Cardiac septum (tissue), 1 donor: ENCODE results near the gene LBH. TPM values are rescaled to one million over a fixed set of nuclear protein-coding genes. Genes with fewer than 3 reads are reported as not detected.

ENCODE experiments used
- DNase-seq: peaks from one replicate; pipeline ENCODE4 v3.0.0-alpha.2; 2020; ENCODE audit warnings: low spot score
- intact Hi-C: fragments of 100-400 bp; cut with DNase I; formaldehyde crosslinking; loops from one replicate; pipeline ENCODE4 v1.14.0; 2022
- total RNA-seq: library from RNA; stranded (reverse); fragmentation: NEBNext Ultra II Directional; extraction: Animal tissue kit (Norgen Biotek cat#: 25700); gene quantifications from one replicate; pipeline ENCODE4 v1.2.1, GENCODE V29; 2021
- donor health status: DM: no; HTN: no; CAD: no.

The LBH gene
- total RNA-seq, 1 donor from 2014 or later, result 208 TPM

GRCh38 chr2:30231996-30232800 is 864 bp downstream of the LBH start:
- DNase-seq, result no peak
- intact Hi-C loops, result loop anchor here (2.0 to 5.0 kb wide), 3 partner anchors 115 to 335 kb away; no protein-coding TSS in a partner anchor

DNA sequence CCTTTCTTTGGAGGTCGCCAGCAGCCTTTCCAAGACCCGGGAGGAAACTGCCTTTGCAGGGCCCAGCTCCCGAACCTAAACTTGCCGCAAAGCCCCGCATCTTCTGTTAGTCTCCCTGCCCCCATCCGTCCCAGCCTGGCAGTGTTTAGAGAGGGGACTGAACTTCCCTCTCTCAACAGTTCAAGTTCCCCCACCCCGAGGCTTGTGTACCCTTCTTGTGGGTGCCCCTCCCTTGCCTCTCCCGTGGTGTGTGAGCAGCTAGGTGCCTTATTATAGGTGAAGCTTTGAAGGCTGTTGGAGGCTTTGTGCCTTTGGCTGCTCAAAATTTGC is 1.4 kb downstream of the LBH start:
- intact Hi-C loops, result loop anchor here (5.0 kb wide), 2 partner anchors 115 to 335 kb away; no protein-coding TSS in a partner anchor
- no peak for DNase-seq

DNA sequence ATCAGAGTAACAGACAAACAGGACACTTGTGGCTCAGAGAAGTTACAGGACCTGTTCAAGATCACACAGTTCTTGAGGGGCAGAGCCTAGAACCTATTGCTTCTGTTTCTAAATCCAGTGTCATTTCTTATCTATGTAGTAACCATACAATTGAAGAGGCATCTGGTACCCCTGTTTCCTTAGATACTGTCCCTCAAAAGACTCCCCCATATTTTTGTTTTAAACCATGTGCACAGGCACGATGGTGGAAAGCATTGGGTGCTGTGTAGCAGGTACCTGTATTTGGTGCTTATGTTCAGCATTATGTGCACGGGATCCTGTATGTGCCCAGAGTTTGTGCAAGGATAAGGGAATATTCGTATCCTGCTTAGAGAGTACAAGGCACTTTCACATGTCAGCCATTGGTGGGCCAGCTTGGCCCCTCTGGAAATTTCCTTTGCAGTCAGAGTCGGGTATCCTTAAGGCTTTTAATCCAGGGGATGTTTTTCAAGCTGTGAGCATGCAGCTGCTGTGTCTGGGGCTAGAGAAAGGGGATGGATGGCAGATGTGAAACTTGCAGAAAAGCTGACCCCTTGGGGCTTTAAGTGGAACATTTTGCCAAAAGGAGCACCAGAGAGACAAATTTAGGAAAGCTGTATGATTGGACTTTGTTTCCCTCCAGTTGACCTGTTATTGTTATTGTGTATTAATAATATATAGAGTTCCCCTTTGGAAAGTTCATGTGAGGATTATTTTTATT is 2.1 kb downstream of the LBH start:
- no peak for DNase-seq
- intact Hi-C loops, result loop anchor here (5.0 kb wide), 2 partner anchors 114 to 334 kb away; no protein-coding TSS in a partner anchor

DNA sequence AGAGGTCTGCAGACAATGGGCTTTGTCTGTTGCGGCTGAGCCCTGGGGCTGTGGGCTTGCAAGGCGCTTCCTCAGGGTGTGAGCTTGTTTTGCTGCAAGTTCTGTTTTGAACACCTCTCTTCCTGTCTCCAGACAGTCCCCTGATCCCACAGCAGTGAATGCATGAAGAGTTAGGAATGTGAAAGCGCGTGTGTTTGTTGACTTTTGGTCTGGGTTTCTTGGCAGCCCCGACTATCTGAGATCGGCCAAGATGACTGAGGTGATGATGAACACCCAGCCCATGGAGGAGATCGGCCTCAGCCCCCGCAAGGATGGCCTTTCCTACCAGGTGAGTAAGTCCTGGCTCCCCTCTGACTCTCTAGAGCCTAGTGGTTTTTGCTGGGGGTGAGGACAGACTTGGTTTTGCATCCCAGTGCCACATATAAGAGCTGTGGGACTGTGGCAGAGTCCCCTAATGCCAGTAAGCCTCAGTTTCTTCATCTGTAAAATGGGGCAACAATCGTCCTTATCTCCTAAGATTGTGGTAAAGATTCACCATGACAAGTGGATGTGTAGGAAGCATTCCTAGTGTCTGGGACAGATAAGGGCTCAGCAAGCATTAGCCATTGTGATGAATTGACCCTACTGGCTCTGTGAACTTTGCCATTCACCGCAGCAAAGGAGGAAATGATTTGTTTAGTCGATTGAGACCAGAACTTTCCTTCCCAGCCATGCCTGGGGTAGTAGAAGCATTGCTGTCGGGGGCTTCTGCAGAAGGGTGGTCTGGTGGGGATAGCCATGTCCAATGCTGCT is 3.0 kb downstream of the LBH start:
- intact Hi-C loops, result loop anchor here (5.0 kb wide), 2 partner anchors 113 to 333 kb away; no protein-coding TSS in a partner anchor
- DNase-seq, result no peak

- intact Hi-C loops, result no loop called here
- no peak for DNase-seq
Measured at GRCh38 chr2:30235008-30235655, 3.8 kb downstream of the LBH start.

- intact Hi-C loops, result no loop called here
- DNase-seq, result no peak
Measured at GRCh38 chr2:30235859-30236535, 4.7 kb downstream of the LBH start.

DNA sequence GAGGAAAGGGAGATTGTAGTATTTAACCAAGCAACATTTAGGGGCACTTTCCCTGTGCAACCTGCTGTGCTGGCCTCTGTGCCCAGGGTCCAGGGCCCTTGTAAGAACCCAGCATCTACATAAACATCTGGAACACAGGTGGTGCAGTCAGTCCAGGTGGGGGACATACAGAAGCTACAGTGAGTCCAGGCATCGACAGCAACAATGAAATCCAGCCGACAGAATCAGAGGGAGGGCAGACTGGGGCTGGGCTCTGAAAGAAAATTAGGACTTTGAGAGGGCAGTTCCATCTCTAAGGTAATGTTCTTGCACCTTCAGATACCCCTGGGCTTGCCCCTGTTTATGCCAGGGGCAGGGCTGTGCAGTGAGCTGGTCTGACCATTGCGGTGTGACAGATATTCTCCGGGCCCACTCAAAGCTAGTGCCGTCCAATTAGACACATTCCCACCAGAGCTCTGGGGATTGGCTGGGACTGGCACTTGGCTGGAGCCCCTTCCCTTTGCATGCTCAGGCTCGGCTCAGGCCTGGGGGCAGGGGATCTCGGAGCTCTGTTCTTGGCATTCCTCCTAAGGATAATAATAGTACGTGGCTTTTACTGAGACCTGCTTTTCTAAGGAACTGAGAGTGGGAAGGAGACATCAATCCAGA is 5.4 kb downstream of the LBH start:
- no peak for DNase-seq
- intact Hi-C loops, result no loop called here

DNA sequence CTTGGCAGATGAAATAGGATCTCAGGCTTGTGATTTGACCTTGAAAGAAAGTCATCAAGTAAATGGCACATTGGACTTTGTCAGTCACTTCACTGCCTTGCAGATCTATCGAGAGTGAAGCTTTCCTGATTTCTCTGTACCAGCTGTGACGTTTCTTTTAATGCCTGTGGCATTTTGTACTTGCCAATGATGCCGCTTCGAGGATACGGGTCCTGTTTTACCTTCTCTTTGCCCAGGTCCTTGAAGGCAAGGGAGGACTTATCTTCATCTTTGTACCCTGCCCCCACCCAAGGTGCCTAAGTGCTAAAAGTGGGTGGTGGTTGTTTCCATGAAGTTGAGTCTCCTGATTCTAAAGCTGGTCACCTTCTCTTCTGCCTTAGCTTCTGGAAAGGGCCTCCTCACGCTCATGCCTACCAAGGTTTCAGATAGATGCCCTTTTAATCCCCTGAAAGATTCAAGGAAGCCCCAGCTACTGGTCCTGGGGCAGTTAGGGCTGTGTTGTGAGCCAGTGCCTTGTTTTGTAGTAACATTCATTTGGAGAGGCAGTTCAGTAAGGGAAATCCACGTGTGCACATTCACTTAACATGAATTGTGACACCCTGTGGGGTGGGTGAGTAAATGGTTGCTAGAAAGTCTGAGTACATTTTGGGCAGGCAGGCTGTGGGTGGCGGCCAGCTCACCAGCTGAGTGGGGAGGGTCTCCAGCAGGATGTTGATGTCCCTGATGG is 6.1 kb downstream of the LBH start:
- intact Hi-C loops, result no loop called here
- no peak for DNase-seq

- intact Hi-C loops, result no loop called here
- DNase-seq, result peak; percentile 66
Measured at GRCh38 chr2:30237966-30238800, 6.8 kb downstream of the LBH start.

- intact Hi-C loops, result no loop called here
- DNase-seq, result peak; percentile 84
Measured at GRCh38 chr2:30239308-30239985, 8.1 kb downstream of the LBH start.

DNA sequence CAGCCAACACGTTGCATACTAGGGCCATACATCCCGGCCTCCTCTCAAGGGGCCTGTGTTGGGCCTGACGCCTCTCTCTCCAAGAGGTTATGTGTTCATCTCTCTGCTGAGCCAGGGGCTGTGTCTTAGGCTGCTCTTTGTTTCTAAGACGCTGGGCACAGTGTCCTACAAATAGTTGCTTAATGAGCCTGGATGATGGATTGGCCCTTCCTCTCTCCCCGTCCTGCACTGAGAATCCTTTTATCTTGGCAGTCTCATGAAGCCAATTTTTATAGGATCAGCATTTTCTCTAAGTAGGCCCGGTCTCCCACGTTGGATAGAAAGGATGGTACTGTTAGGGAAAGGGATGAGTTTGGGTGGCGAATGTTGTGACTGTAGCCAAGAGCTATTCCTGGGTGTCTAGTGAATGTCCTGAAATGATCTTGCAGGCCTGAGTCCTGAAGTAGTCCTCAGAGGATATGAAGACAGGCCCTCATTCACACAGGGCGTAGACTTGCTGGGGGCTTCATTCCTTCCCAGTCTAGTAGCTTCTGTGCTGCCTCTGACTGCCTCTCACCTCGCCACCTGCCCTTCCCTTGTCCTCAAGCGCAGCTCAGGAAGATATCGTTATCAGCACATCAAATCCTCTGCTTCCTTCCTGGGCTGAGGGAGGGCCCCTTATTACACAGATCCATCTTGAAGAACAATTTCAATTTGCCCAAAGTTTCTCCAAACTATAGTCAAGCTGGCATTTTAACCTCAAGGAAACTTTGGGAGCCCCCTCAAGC is 8.8 kb downstream of the LBH start:
- peak; percentile 53 for DNase-seq

GRCh38 chr2:30243231-30243630 is 11.9 kb downstream of the LBH start:
- intact Hi-C loops, result no loop called here
- DNase-seq, result peak; percentile 3

More for the DNA sequence above, 8.8 kb downstream of the LBH start:
- intact Hi-C loops, result no loop called here

DNA sequence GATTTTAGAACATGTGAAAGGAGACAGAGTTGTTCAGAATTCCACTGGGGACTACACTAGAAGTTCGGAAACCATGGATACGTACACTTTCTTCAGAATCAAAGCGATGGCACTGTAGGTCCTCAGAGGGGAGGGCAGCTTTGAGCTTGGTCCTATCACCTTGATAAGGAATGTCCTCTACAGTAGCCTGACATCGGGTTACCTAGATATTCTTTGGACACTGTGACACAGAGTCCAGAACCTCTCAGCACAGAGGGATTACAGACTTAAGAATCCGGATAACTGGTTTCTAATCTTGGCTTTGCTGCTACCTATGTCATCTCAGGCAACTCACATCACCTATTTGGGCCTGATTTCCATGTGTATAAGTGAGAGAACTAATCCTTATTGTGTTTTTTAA is 14.0 kb downstream of the LBH start:
- intact Hi-C loops, result no loop called here
- DNase-seq, result no peak

- intact Hi-C loops, result no loop called here
- DNase-seq, result peak; percentile 15
Measured at GRCh38 chr2:30248791-30249190, 17.5 kb downstream of the LBH start.

GRCh38 chr2:30249354-30249753 is 18.0 kb downstream of the LBH start:
- intact Hi-C loops, result no loop called here

GRCh38 chr2:30250421-30250820 is 19.1 kb downstream of the LBH start:
- DNase-seq, result no peak
- intact Hi-C loops, result no loop called here

More at GRCh38 chr2:30249354-30249753, 18.0 kb downstream of the LBH start:
- peak; percentile 68 for DNase-seq
